Naive B cell (primary cell): Measurements from ENCODE around the gene PLB1. TPM values are rescaled to one million over a fixed set of nuclear protein-coding genes. Genes with fewer than 3 reads are reported as not detected.
"Not testable (repeated sequence)": the region's sequence is repeated elsewhere in the genome, so short reads cannot be mapped to it uniquely, and the experiment has no call there.

Experiments used
- ATAC-seq, 2 donors: fragments of 150-1000 bp; cut with Tn5 transposase; 2 replicates each; pipeline ENCODE4 v1.10.0; 2021; ENCODE audit warnings: low read depth in 2 of 2, mild to moderate bottlenecking in 2 of 2, moderate library complexity in 2 of 2
- DNase-seq: peaks from one replicate; pipeline ENCODE4 v3.0.0; 2022
- H3K27ac Mint-ChIP-seq, 6 donors: one replicate each; pipeline ENCODE4 v1.8.0; 2020 to 2022; ENCODE audit warnings: mild to moderate bottlenecking in 6 of 6, mixed read lengths in 6 of 6, moderate library complexity in 5 of 6, inconsistent platforms in 2 of 6
- H3K27me3 Mint-ChIP-seq, 3 donors: one replicate each; pipeline ENCODE4 v1.8.0; 2021 to 2022; ENCODE audit warnings: mixed read lengths in 3 of 3, mild to moderate bottlenecking in 1 of 3
- H3K36me3 Mint-ChIP-seq, 2 donors: one replicate each; pipeline ENCODE4 v1.8.0; 2020 to 2022; ENCODE audit warnings: mixed read lengths in 2 of 2, inconsistent platforms in 1 of 2, mild to moderate bottlenecking in 1 of 2
- H3K4me1 Mint-ChIP-seq, 3 donors: one replicate each; pipeline ENCODE4 v1.8.0; 2020 to 2022; ENCODE audit warnings: mixed read lengths in 3 of 3, inconsistent platforms in 1 of 3, mild to moderate bottlenecking in 1 of 3, moderate library complexity in 1 of 3
- H3K4me3 Mint-ChIP-seq, 8 donors: one replicate each; pipeline ENCODE4 v1.8.0; 2020 to 2022; ENCODE audit warnings: mild to moderate bottlenecking in 8 of 8, mixed read lengths in 8 of 8, moderate library complexity in 8 of 8, inconsistent platforms in 2 of 8
- H3K9me3 Mint-ChIP-seq, 7 donors: one replicate each; pipeline ENCODE4 v1.8.0; 2020 to 2022; ENCODE audit warnings: mixed read lengths in 7 of 7, mild to moderate bottlenecking in 5 of 7, inconsistent platforms in 2 of 7, moderate library complexity in 1 of 7
- polyA plus RNA-seq, 6 donors: library from polyadenylated mRNA; unstranded; fragments of 300-500 nt; fragmentation: Illumina TruSeq; gene quantifications; one replicate each; pipeline ENCODE4 v1.2.3, GENCODE V29; 2021; ENCODE audit warnings: low read depth in 6 of 6

Gene PLB1
- polyA plus RNA-seq, 6 donors from 2014 or later = 0.17 to 2.3 (median 0.38) TPM; not detected in 2

DNA sequence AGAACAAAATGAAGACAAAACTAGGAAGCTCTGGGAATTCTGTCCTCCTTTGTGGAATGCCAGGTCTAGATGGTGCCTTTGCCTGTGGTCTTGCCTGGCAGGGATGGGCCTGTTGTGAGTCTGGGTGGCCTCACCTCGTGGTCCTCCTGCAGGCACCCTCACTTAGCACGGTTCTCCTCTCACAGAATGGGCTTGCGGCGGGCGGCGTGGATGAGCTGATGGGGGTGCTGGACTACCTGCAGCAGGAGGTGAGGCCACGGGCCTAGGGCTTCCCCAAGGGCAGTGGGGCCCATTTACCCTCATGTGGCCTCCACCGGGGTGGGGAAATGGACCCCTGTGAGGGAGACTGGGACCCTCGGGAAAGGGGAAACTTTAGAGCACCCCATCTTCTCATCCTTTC, 42.3 kb downstream of the PLB1 start:
- Mint-ChIP-seq H3K4me3 (no peak overlapping the region), H3K27ac (peak overlapping the region in 2 of 6 donors; percentile 32 to 73), H3K27me3 (peaks cover 0 to 28% (median 5%) of the 10 kb centered on the region in 3 donors), H3K9me3 (no peaks in the 10 kb centered on the region), H3K36me3 (no peaks in the 10 kb centered on the region), H3K4me1 (no peaks in the 10 kb centered on the region)
- DNase-seq (no peak), ATAC-seq (no peak)

GRCh38 chr2:28538652-28539051, 42.8 kb downstream of the PLB1 start:
- H3K27ac Mint-ChIP-seq = peak overlapping the region in 1 of 6 donors; percentile 70
- no peaks in the 10 kb centered on the region for H3K9me3 Mint-ChIP-seq
- no peaks in the 10 kb centered on the region for H3K4me1 Mint-ChIP-seq
- peaks cover 0 to 23% (median 5%) of the 10 kb centered on the region in 3 donors for H3K27me3 Mint-ChIP-seq
- DNase-seq = no peak
- H3K36me3 Mint-ChIP-seq = no peaks in the 10 kb centered on the region
- no peak for ATAC-seq
- H3K4me3 Mint-ChIP-seq = no peak overlapping the region

DNA sequence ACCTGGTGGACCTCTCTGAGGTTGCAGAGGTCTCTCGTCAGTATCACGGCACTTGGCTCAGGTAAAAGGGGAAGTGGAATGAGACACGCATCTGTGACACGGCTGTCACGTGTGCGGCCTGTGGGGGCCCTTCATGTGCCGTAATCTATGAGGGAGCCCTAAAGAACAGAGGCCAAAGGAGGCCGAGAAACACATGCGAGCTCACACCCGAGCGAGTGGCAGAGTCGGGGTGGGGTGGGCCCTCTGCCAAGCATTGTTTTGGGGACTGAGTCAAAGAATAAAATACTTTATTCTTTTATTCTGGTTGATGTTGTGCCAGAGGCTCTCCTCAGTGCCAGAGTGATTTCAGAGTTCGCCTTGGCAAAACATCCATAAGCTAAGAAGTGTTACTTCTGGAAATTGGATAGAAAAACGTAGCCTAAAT, 43.3 kb downstream of the PLB1 start:
- Mint-ChIP-seq H3K36me3 (no peaks in the 10 kb centered on the region), H3K27ac (peak overlapping the region in 1 of 6 donors; percentile 70), H3K4me1 (no peaks in the 10 kb centered on the region), H3K9me3 (no peaks in the 10 kb centered on the region), H3K4me3 (peak overlapping the region in 1 of 8 donors; percentile 29), H3K27me3 (peaks cover under 1 to 23% (median 5%) of the 10 kb centered on the region in 3 donors)
- DNase-seq (no peak), ATAC-seq (peak in 1 of 2 donors; percentile 50)

DNA sequence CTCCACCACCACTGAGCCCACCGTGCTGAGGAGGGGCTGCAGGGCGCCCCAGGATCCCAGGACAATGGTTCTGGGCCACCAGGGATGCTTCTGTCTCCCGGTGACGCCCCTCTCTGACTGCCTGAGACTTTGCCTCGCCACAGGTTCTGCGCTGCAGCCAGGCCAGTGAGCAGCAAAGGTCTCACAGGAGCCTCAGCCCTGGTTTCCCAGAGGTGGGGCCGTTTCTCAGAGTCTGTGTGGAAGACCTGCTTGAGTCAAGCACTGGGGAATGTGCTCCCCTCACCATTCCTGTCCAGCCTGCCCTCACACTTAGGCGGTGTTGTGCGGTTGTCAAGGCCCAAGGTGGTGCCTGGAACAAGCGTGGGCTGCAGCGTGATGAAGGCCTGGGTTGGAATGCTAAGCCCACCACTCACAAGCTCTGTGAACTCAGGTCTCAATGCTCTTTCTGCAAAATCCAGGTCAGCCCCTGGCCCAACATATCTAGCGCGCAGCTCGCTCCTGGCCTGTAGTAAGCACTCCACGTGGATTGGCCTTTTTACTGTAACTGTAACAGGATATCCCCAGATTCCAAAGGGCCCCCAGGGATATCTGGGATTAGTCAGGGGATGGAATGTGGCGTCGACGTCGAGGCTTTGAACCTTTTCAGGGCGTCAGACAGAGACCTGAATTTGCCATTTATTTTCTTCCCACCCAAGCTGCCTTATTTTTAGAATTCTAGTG, 47.6 kb downstream of the PLB1 start:
- Mint-ChIP-seq H3K27ac (no peak overlapping the region), H3K27me3 (peaks cover 5 to 24% (median 7%) of the 10 kb centered on the region in 3 donors), H3K4me1 (no peaks in the 10 kb centered on the region), H3K4me3 (no peak overlapping the region), H3K9me3 (no peaks in the 10 kb centered on the region), H3K36me3 (no peaks in the 10 kb centered on the region)
- DNase-seq = no peak
- no peak for ATAC-seq

DNA sequence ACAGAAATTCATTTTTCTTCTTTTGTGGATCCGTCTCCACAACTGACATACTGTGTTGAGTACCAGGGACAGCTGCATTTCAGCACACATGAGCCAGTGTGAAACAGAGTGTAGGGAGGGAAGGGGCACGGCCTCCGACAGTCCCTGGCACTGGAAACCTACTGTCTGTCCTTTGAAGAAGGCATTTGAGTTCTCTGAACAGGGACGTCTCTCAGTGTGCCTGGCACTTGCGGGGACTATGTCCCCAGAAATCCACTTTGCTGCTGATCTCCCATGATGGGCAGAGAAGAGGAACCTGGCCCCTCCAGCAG, 48.1 kb downstream of the PLB1 start:
- no peaks in the 10 kb centered on the region for H3K4me1 Mint-ChIP-seq
- H3K27me3 Mint-ChIP-seq = peaks cover 5 to 24% (median 7%) of the 10 kb centered on the region in 3 donors
- no peaks in the 10 kb centered on the region for H3K9me3 Mint-ChIP-seq
- H3K4me3 Mint-ChIP-seq = no peak overlapping the region
- no peak overlapping the region for H3K27ac Mint-ChIP-seq
- H3K36me3 Mint-ChIP-seq = no peaks in the 10 kb centered on the region
- DNase-seq = no peak
- ATAC-seq = no peak

GRCh38 chr2:28544405-28544921, 48.6 kb downstream of the PLB1 start:
- ATAC-seq = no peak
- H3K27ac Mint-ChIP-seq = no peak overlapping the region
- no peaks in the 10 kb centered on the region for H3K9me3 Mint-ChIP-seq
- H3K27me3 Mint-ChIP-seq = peaks cover 5 to 20% (median 7%) of the 10 kb centered on the region in 3 donors
- no peaks in the 10 kb centered on the region for H3K4me1 Mint-ChIP-seq
- no peaks in the 10 kb centered on the region for H3K36me3 Mint-ChIP-seq
- no peak overlapping the region for H3K4me3 Mint-ChIP-seq
- DNase-seq = no peak

DNA sequence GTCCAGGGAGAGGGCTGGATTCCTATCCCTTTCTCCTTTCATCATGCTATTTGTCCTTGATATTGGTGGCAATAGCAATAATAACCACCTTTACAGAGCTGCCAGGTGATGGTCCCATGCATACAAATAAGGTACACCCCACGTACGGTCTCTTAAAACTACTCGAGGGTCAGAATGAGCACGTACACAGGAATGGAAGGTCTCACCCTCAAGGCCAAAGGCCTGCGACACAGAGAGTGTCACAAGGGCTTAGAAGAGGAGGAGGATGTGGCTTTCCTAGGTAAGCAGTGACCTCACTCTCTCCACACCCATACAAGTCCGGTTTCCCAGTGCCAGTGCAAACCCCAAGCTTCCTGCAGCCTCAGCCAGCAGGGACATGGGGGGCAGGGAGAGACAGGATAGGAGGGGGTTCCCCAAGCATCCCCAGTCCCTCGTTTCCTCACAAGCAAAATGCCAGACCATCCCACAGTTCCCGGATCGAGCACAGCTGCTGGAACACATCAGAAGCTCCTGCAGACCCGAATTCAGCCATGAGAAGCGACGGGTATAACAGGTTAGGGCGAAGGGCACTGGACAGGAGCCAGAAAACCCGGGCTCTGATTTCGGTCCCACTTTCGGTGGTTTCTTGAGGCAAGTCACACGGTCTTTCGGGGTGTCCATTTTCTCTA, 49.2 kb downstream of the PLB1 start:
- no peak overlapping the region for H3K27ac Mint-ChIP-seq
- H3K36me3 Mint-ChIP-seq = no peaks in the 10 kb centered on the region
- no peak overlapping the region for H3K4me3 Mint-ChIP-seq
- ATAC-seq (no peak), DNase-seq (no peak)
- peaks cover 5 to 15% (median 7%) of the 10 kb centered on the region in 3 donors for H3K27me3 Mint-ChIP-seq
- no peaks in the 10 kb centered on the region for H3K9me3 Mint-ChIP-seq
- H3K4me1 Mint-ChIP-seq = no peaks in the 10 kb centered on the region

GRCh38 chr2:28545590-28546200, 49.8 kb downstream of the PLB1 start:
- Mint-ChIP-seq H3K4me1 (no peaks in the 10 kb centered on the region), H3K27me3 (peaks cover 5 to 8% (median 7%) of the 10 kb centered on the region in 3 donors), H3K36me3 (no peaks in the 10 kb centered on the region), H3K4me3 (no peak overlapping the region), H3K27ac (no peak overlapping the region), H3K9me3 (no peaks in the 10 kb centered on the region)
- no peak for DNase-seq
- ATAC-seq = no peak

DNA sequence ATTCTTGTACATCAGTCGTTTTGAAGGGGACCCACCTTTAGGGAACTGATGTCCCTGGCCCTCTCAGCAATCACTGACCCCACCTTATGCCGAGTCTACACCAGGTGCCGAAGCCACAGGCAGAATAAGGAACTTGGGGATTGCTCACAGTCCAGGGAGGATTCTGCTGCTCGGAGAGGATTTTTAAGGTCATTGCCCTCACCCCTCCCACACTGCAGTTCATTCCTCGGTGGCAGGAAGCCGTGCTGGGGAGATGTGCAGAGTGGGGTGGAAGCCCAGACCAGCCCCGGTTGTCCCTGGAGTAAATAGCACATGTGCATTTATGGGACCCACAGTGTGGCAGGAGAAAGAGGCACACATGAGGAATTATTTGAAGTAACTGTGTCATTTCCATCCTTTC, 50.4 kb downstream of the PLB1 start:
- Mint-ChIP-seq H3K36me3 (no peaks in the 10 kb centered on the region), H3K9me3 (no peaks in the 10 kb centered on the region), H3K4me3 (no peak overlapping the region), H3K27me3 (peaks cover 5 to 8% (median 7%) of the 10 kb centered on the region in 3 donors), H3K27ac (peak overlapping the region in 1 of 6 donors; percentile 5), H3K4me1 (no peaks in the 10 kb centered on the region)
- no peak for DNase-seq
- ATAC-seq = no peak

DNA sequence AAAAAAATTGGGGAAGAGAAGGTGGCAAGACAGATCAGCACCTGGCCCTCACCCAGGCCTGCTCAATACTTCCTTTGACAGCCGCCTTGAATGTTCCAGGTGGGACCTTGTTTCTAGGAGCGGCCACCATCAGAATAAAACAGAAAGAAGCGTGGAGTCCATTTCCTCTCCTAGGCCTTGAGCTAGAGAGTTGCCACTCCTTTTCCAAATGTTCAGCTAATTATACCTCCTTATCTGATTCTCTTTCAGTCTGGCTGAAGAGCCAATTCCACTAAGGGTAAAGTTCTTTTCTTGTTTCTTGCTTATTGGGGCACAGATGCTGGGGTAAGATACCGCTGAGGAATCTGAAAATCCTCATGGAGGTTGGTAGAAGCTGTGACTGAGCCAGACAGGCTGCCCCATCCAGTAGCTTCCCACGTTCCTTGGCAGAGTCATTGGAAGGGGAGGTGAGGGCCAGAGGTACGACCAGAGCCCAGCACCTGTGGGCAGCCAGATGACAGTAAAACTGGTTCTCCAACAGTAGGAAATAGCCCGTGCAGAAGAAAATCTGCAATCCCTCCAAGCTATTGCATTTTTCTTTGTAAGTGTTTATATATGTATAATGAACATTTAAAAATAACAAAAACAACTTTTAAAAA, 51.5 kb downstream of the PLB1 start:
- no peaks in the 10 kb centered on the region for H3K36me3 Mint-ChIP-seq
- no peak overlapping the region for H3K4me3 Mint-ChIP-seq
- H3K27ac Mint-ChIP-seq = no peak overlapping the region
- peaks cover 5 to 8% (median 7%) of the 10 kb centered on the region in 3 donors for H3K27me3 Mint-ChIP-seq
- H3K9me3 Mint-ChIP-seq = no peaks in the 10 kb centered on the region
- no peaks in the 10 kb centered on the region for H3K4me1 Mint-ChIP-seq
- DNase-seq (no peak), ATAC-seq (no peak)

DNA sequence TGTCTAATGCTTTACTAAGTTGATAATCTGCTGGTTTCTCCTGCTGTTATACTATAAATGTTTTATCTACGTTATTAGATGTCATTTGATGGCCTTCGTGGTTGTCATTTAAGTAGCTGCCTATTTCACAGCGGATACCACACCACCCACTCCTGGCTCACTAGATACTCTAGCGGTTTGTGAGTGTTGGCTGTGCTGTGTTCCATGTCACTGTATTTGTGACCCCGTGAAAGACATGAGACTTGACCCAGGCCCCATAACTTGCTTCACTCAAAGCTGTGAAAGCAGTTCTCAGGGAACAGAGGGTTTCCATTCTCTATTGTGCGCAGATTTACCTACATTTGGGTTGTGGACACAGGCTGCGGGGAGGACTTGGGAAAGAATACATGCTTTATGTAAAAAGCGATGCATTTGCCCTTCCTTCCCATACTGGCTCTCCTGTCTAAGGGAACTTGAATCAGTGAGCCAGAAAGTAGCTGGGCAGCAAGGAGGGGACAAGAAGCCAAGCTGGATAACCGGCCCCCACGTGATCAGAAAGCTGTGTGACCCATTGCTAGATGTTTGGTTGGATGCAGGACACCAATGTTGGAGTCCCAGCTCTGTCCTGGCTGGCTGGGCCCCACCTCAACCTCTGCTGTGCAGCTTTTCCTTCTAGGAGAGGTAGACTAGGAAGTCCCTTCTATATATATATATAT, 52.2 kb downstream of the PLB1 start:
- no peak for ATAC-seq
- Mint-ChIP-seq H3K9me3 (no peaks in the 10 kb centered on the region), H3K36me3 (no peaks in the 10 kb centered on the region), H3K4me1 (no peaks in the 10 kb centered on the region), H3K27ac (peak overlapping the region in 1 of 6 donors; percentile 9), H3K27me3 (peaks cover under 1 to 8% (median 7%) of the 10 kb centered on the region in 3 donors), H3K4me3 (no peak overlapping the region)
- no peak for DNase-seq

GRCh38 chr2:28550345-28550744, 54.5 kb downstream of the PLB1 start:
- not testable (repeated sequence) for ATAC-seq, H3K4me3 Mint-ChIP-seq, H3K4me1 Mint-ChIP-seq, DNase-seq, H3K27ac Mint-ChIP-seq, H3K27me3 Mint-ChIP-seq, H3K36me3 Mint-ChIP-seq, H3K9me3 Mint-ChIP-seq
